GM10248 (cell line): ENCODE results near the gene LDLRAD4.

ENCODE experiments used
- CTCF ChIA-PET: fragments of 300-600 bp; sonication (Branson Sonifier 250); formaldehyde crosslinking; extraction: SDS; loops from one replicate; lab custom pipeline; 2021; ENCODE audit warnings: antibody characterized with exemption; lab: Yijun Ruan, JAX
- POLR2A ChIA-PET: fragments of 350-650 bp; sonication (Branson Sonifier 250); formaldehyde crosslinking; extraction: SDS; loops from one replicate; lab custom pipeline; 2020; ENCODE audit warnings: antibody characterized with exemption; lab: Yijun Ruan, JAX
- DNase-seq: peaks from one replicate; pipeline ENCODE4 v3.0.0; 2012; ENCODE audit errors: extremely low spot score
- CTCF ChIP-seq: IDR thresholded peaks from 2 replicates; pipeline ENCODE4 v1.5.1; 2012; ENCODE audit warnings: mild to moderate bottlenecking, low read depth; ENCODE audit errors: extremely low read depth, missing control alignments, control extremely low read depth

LDLRAD4 gene

GRCh38 chr18:13269521-13270011, 51.0 kb downstream of the LDLRAD4 start:
- POLR2A ChIA-PET, result no interaction called here
- CTCF ChIA-PET, result no interaction called here
- TF ChIP-seq CTCF, result no peak
- no peak for DNase-seq

GRCh38 chr18:13270279-13270855, 51.8 kb downstream of the LDLRAD4 start:
- ChIA-PET CTCF (no interaction called here), POLR2A (no interaction called here)
- no peak for DNase-seq
- TF ChIP-seq CTCF, result no peak

GRCh38 chr18:13271302-13271911, 52.8 kb downstream of the LDLRAD4 start:
- ChIA-PET CTCF (interaction anchor here (1.0 kb wide), 1 partner anchor 10 kb away, joined by 3 read pairs; no protein-coding TSS in a partner anchor), POLR2A (no interaction called here)
- no peak for DNase-seq
- TF ChIP-seq CTCF, result no peak

GRCh38 chr18:13272416-13272815, 53.9 kb downstream of the LDLRAD4 start:
- POLR2A ChIA-PET, result no interaction called here
- TF ChIP-seq CTCF, result no peak
- CTCF ChIA-PET, result no interaction called here
- no peak for DNase-seq

- TF ChIP-seq CTCF, result no peak
- DNase-seq, result no peak
- CTCF ChIA-PET, result no interaction called here
- POLR2A ChIA-PET, result no interaction called here
Observed at GRCh38 chr18:13273800-13274199, 55.2 kb downstream of the LDLRAD4 start.

- no peak for TF ChIP-seq CTCF
- ChIA-PET POLR2A (no interaction called here), CTCF (interaction anchor here (1.7 kb wide), 1 partner anchor 22 kb away, joined by 5 read pairs; no protein-coding TSS in a partner anchor)
- no peak for DNase-seq
Observed at GRCh38 chr18:13275075-13275474, 56.5 kb downstream of the LDLRAD4 start.
